ENCODE measurements around the gene PACSIN2. TPM values are rescaled to one million over a fixed set of nuclear protein-coding genes. Genes with fewer than 3 reads are reported as not detected.
"Not testable (repeated sequence)": the region's sequence is repeated elsewhere in the genome, so short reads cannot be mapped to it uniquely, and the experiment has no call there.

The PACSIN2 gene
- total and polyA plus RNA-seq, 2 of the 13 experiments (the other 11 are each of a cell fraction or from before 2014, with no cell fraction given): 54.1 to 68.8 TPM

DNA sequence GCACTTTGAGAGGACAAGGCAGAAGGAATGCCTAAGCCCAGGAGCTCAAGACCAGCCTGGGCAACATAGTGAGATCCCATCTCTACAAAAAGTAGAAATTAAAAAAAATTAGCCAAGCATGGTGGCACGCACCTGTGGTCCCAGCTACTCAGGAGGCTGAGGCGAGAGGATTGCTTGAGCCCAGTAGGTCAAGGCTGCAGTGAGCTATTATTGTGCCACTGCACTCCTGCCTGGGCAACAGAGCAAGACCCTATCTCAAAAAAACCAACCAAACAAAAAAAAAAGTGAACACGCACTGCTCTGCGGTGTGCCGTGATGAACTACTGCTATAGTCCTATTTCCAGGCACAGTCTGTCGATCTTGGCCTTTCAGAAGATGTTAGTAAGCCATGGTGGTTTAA, 97.6 kb downstream of the PACSIN2 start:
- H3K4me2 ChIP-seq (ENCODE audit: low read depth, low read length); H4K20me1 ChIP-seq (ENCODE audit: insufficient read depth, low read length); H3K27ac ChIP-seq (ENCODE audit: extremely low read length, insufficient read depth, low read length); BruUV-seq (replicated peaks); intact Hi-C loops (cut with micrococcal nuclease; ENCODE audit: unreplicated experiment); FAIRE-seq; H3K9me3 ChIP-seq (ENCODE audit: low read length); in situ Hi-C loops (cut with HindIII; ENCODE audit: extremely low pct_ligation_motif_present, low pct_unique_long_range_greater_than_20kb); H3K27me3 ChIP-seq (ENCODE audit: control insufficient read depth in 1 of 2, insufficient read depth in 2 of 2, low read length in 2 of 2); H3K36me3 ChIP-seq (replicated peaks in 1 of 2; ENCODE audit: control insufficient read depth in 1 of 2, insufficient read depth in 2 of 2, low read length in 2 of 2); CTCF ChIA-PET (ENCODE audit: low intra/inter-chr PET ratio, low total read pairs); H3K4me3 ChIP-seq (replicated peaks in 1 of 3; ENCODE audit: insufficient read depth in 1 of 3, low read depth in 2 of 3, low read length in 3 of 3); DNase-seq (ENCODE audit: low spot score); ATAC-seq; H2AFZ ChIP-seq (ENCODE audit: low read length); H3K9ac ChIP-seq (ENCODE audit: insufficient read depth, low read depth, low read length): not testable (repeated sequence)
- TF ChIP-seq, protein P1, sequence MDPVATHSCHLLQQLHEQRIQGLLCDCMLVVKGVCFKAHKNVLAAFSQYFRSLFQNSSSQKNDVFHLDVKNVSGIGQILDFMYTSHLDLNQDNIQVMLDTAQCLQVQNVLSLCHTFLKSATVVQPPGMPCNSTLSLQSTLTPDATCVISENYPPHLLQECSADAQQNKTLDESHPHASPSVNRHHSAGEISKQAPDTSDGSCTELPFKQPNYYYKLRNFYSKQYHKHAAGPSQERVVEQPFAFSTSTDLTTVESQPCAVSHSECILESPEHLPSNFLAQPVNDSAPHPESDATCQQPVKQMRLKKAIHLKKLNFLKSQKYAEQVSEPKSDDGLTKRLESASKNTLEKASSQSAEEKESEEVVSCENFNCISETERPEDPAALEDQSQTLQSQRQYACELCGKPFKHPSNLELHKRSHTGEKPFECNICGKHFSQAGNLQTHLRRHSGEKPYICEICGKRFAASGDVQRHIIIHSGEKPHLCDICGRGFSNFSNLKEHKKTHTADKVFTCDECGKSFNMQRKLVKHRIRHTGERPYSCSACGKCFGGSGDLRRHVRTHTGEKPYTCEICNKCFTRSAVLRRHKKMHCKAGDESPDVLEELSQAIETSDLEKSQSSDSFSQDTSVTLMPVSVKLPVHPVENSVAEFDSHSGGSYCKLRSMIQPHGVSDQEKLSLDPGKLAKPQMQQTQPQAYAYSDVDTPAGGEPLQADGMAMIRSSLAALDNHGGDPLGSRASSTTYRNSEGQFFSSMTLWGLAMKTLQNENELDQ (CRISPR knock-in tag; IDR thresholded peaks at IDR 0.05; ENCODE audit: borderline replicate concordance): 0 out of 2 replicates have a peak, but pooled peaks have one; percentile 1
- peak; percentile 88 for TF ChIP-seq ZNF121 (CRISPR knock-in tag; IDR thresholded peaks at IDR 0.05)
- Histone ChIP-seq H3K4me1 (ENCODE audit: insufficient read depth, low read length) (peaks cover 98% of the 10 kb centered on the region), H3K79me2 (ENCODE audit: insufficient read depth, low read length) (peaks cover 89% of the 10 kb centered on the region)
- WGBS (ENCODE audit: low lambda C conversion rate): 98% methylated on average over 6 of the region's 6 CpGs
- POLR2A ChIA-PET: interaction anchor here (1.1 to 4.1 kb wide), 3 partner anchors 42 to 98 kb away, joined by 3 to 22 read pairs (median 6); partner anchors contain the start of gene PACSIN2

- ChIA-PET POLR2A (interaction anchor here (0.8 to 4.1 kb wide), 9 partner anchors 23 to 99 kb away, joined by 3 to 23 read pairs (median 3); partner anchors contain the start of gene PACSIN2), CTCF (ENCODE audit: low intra/inter-chr PET ratio, low total read pairs) (no interaction called here)
- intact Hi-C loops (cut with micrococcal nuclease; ENCODE audit: unreplicated experiment): loop anchor here (2.0 kb wide), 1 partner anchor 13 kb away; no protein-coding TSS in a partner anchor
- peak; percentile 55 for ATAC-seq
- BruUV-seq (replicated peaks): no TSS peak
- peaks cover 4% of the 10 kb centered on the region in 2 experiments; a peak in 4 of 5 replicates for H3K36me3 ChIP-seq (replicated peaks in 1 of 2; ENCODE audit: control insufficient read depth in 1 of 2, insufficient read depth in 2 of 2, low read length in 2 of 2)
- FAIRE-seq: no peak
- peaks cover 2% of the 10 kb centered on the region; the same call in 1 of the 2 replicates for H4K20me1 ChIP-seq (ENCODE audit: insufficient read depth, low read length)
- H3K9me3 ChIP-seq (ENCODE audit: low read length): no peaks in the 10 kb centered on the region
- no peak overlapping the region; a peak in 1 of 6 replicates for H3K4me3 ChIP-seq (replicated peaks in 1 of 3; ENCODE audit: insufficient read depth in 1 of 3, low read depth in 2 of 3, low read length in 3 of 3)
- in situ Hi-C loops (cut with HindIII; ENCODE audit: extremely low pct_ligation_motif_present, low pct_unique_long_range_greater_than_20kb): no loop called here
- WGBS (ENCODE audit: low lambda C conversion rate): 52% methylated on average over 16 of the region's 17 CpGs
- H3K27ac ChIP-seq (ENCODE audit: extremely low read length, insufficient read depth, low read length): peak overlapping the region; percentile 71
- H3K4me2 ChIP-seq (ENCODE audit: low read depth, low read length): peak overlapping the region; percentile 23; the same call in 1 of the 2 replicates
- H3K4me1 ChIP-seq (ENCODE audit: insufficient read depth, low read length): peaks cover 94% of the 10 kb centered on the region
- no peak overlapping the region for H3K9ac ChIP-seq (ENCODE audit: insufficient read depth, low read depth, low read length)
- no peaks in the 10 kb centered on the region for H3K27me3 ChIP-seq (ENCODE audit: control insufficient read depth in 1 of 2, insufficient read depth in 2 of 2, low read length in 2 of 2)
- H3K79me2 ChIP-seq (ENCODE audit: insufficient read depth, low read length): peaks cover 91% of the 10 kb centered on the region
- peak; percentile 63 for DNase-seq (ENCODE audit: low spot score)
- H2AFZ ChIP-seq (ENCODE audit: low read length): no peak overlapping the region
- TF ChIP-seq ZFYVE20 (CRISPR knock-in tag; IDR thresholded peaks at IDR 0.05; ENCODE audit: borderline replicate concordance, low read depth) (no peak), ZNF543 (CRISPR knock-in tag; IDR thresholded peaks at IDR 0.05) (no peak), NR0B2 (CRISPR knock-in tag; IDR thresholded peaks at IDR 0.05) (0 out of 2 replicates have a peak, but pooled peaks have one; percentile 45), PCBP1 (IDR thresholded peaks at IDR 0.05; ENCODE audit: borderline replicate concordance, low read depth, low read length) (peak; percentile 94; the same call in 1 of the 2 replicates), SP5 (CRISPR knock-in tag; IDR thresholded peaks at IDR 0.05; ENCODE audit: borderline replicate concordance, low read depth) (0 out of 2 replicates have a peak, but pooled peaks have one; percentile 44), GATAD2A (CRISPR knock-in tag; IDR thresholded peaks at IDR 0.05) (0 out of 2 replicates have a peak, but pooled peaks have one; percentile 16), ZNF292 (CRISPR knock-in tag; IDR thresholded peaks at IDR 0.05; ENCODE audit: borderline replicate concordance, low read depth) (peak; percentile 76; the same call in 1 of the 2 replicates), PLRG1 (conservative IDR thresholded peaks at IDR 0.05) (no peak), ARHGAP35 (CRISPR knock-in tag; IDR thresholded peaks at IDR 0.05; ENCODE audit: borderline replicate concordance) (no peak)
- TF ChIP-seq, protein P2, sequence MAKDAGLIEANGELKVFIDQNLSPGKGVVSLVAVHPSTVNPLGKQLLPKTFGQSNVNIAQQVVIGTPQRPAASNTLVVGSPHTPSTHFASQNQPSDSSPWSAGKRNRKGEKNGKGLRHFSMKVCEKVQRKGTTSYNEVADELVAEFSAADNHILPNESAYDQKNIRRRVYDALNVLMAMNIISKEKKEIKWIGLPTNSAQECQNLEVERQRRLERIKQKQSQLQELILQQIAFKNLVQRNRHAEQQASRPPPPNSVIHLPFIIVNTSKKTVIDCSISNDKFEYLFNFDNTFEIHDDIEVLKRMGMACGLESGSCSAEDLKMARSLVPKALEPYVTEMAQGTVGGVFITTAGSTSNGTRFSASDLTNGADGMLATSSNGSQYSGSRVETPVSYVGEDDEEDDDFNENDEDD (CRISPR knock-in tag; IDR thresholded peaks at IDR 0.05; ENCODE audit: borderline replicate concordance): peak; percentile 46; the same call in 1 of the 2 replicates
Observed at GRCh38 chr22:42915980-42916765, 98.8 kb downstream of the PACSIN2 start.
